GM21526 (cell line): ENCODE results near the gene GSTM2.

Source experiments
- ATAC-seq: cut with Tn5 transposase; IDR thresholded peaks from one replicate; pipeline ENCODE4 v1.9.1; 2021; ENCODE audit warnings: moderate library complexity; ENCODE audit not compliant: unreplicated experiment, low FRiP score

Gene GSTM2

GRCh38 chr1:109629372-109630030 is 38.4 kb upstream of the GSTM2 start:
- no peak for ATAC-seq

- no peak for ATAC-seq
Observed at GRCh38 chr1:109630081-109630897, 37.6 kb upstream of the GSTM2 start.

GRCh38 chr1:109630898-109631512 is 36.9 kb upstream of the GSTM2 start:
- ATAC-seq: no peak

GRCh38 chr1:109631513-109632505 is 36.0 kb upstream of the GSTM2 start:
- ATAC-seq: no peak

GRCh38 chr1:109632671-109633346 is 35.0 kb upstream of the GSTM2 start:
- ATAC-seq: no peak

GRCh38 chr1:109634292-109634691 is 33.6 kb upstream of the GSTM2 start:
- no peak for ATAC-seq

GRCh38 chr1:109634771-109635750 is 32.8 kb upstream of the GSTM2 start:
- ATAC-seq: no peak

- no peak for ATAC-seq
Observed at GRCh38 chr1:109635862-109636200, 32.0 kb upstream of the GSTM2 start.

GRCh38 chr1:109636201-109636952 is 31.5 kb upstream of the GSTM2 start:
- ATAC-seq: no peak

GRCh38 chr1:109637446-109637845 is 30.4 kb upstream of the GSTM2 start:
- no peak for ATAC-seq

- no peak for ATAC-seq
Observed at GRCh38 chr1:109639063-109639840, 28.6 kb upstream of the GSTM2 start.

GRCh38 chr1:109639841-109640184 is 28.0 kb upstream of the GSTM2 start:
- no peak for ATAC-seq

- peak; percentile 53 for ATAC-seq
Observed at GRCh38 chr1:109640285-109640865, 27.5 kb upstream of the GSTM2 start.

- ATAC-seq: no peak
Observed at GRCh38 chr1:109641078-109641740, 26.6 kb upstream of the GSTM2 start.

GRCh38 chr1:109641861-109642260 is 26.0 kb upstream of the GSTM2 start:
- ATAC-seq: no peak

GRCh38 chr1:109642626-109643025 is 25.2 kb upstream of the GSTM2 start:
- ATAC-seq: no peak
